WTC11 (cell line): ENCODE measurements around the gene LECT2.

Source experiments
- TEAD4 ChIP-seq: sonication (generic); formaldehyde crosslinking; IDR thresholded peaks from 2 replicates; pipeline ENCODE4 v1.8.0; 2022; ENCODE audit warnings: mild to moderate bottlenecking, missing genetic modification reagents
- TF ChIP-seq, protein P1 (sequence below): sonication (generic); formaldehyde crosslinking; IDR thresholded peaks from 2 replicates; pipeline ENCODE4 v1.8.0; 2023; ENCODE audit warnings: missing genetic modification reagents
- TF ChIP-seq, protein P2 (sequence below): fragments of 200-600 bp; IDR thresholded peaks from 2 replicates; pipeline ENCODE4 v1.8.0; 2022; ENCODE audit warnings: antibody characterized with exemption
- TF ChIP-seq, protein P3 (sequence below): sonication (generic); formaldehyde crosslinking; IDR thresholded peaks from 2 replicates; pipeline ENCODE4 v1.8.0; 2023; ENCODE audit warnings: missing genetic modification reagents, mild to moderate bottlenecking, borderline replicate concordance
- TF ChIP-seq, protein P4 (sequence below): sonication (generic); formaldehyde crosslinking; IDR thresholded peaks from 2 replicates; pipeline ENCODE4 v1.8.0; 2022; ENCODE audit warnings: missing genetic modification reagents
- TF ChIP-seq, protein P5 (sequence below): sonication (generic); formaldehyde crosslinking; IDR thresholded peaks from 2 replicates; pipeline ENCODE4 v1.8.1; 2023; ENCODE audit warnings: mild to moderate bottlenecking, missing genetic modification reagents, borderline replicate concordance

DNA sequence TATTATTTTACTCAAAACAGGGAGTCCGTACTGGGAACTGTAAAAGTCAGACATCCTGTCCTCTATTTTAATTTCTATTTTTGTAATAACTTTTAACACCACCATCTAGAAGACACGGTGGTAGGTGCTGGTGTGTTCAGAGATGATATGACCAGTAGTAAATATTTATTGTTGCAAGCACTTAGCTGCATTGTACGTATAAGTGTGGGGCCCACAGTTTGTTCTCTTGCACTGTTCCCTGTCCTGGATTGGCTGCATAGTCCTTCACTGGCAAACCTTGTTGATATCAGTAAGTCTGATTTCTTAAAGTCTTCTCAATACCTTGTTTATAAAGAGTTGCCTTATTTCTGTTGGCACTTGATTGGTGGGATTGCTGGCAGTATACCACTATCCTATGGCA, 34.6 kb downstream of the LECT2 start:
- TF ChIP-seq, protein P1, sequence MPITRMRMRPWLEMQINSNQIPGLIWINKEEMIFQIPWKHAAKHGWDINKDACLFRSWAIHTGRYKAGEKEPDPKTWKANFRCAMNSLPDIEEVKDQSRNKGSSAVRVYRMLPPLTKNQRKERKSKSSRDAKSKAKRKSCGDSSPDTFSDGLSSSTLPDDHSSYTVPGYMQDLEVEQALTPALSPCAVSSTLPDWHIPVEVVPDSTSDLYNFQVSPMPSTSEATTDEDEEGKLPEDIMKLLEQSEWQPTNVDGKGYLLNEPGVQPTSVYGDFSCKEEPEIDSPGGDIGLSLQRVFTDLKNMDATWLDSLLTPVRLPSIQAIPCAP (CRISPR knock-in tag): no peak
- TF ChIP-seq, protein P2, sequence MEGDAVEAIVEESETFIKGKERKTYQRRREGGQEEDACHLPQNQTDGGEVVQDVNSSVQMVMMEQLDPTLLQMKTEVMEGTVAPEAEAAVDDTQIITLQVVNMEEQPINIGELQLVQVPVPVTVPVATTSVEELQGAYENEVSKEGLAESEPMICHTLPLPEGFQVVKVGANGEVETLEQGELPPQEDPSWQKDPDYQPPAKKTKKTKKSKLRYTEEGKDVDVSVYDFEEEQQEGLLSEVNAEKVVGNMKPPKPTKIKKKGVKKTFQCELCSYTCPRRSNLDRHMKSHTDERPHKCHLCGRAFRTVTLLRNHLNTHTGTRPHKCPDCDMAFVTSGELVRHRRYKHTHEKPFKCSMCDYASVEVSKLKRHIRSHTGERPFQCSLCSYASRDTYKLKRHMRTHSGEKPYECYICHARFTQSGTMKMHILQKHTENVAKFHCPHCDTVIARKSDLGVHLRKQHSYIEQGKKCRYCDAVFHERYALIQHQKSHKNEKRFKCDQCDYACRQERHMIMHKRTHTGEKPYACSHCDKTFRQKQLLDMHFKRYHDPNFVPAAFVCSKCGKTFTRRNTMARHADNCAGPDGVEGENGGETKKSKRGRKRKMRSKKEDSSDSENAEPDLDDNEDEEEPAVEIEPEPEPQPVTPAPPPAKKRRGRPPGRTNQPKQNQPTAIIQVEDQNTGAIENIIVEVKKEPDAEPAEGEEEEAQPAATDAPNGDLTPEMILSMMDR: no peak
- TF ChIP-seq, protein P3, sequence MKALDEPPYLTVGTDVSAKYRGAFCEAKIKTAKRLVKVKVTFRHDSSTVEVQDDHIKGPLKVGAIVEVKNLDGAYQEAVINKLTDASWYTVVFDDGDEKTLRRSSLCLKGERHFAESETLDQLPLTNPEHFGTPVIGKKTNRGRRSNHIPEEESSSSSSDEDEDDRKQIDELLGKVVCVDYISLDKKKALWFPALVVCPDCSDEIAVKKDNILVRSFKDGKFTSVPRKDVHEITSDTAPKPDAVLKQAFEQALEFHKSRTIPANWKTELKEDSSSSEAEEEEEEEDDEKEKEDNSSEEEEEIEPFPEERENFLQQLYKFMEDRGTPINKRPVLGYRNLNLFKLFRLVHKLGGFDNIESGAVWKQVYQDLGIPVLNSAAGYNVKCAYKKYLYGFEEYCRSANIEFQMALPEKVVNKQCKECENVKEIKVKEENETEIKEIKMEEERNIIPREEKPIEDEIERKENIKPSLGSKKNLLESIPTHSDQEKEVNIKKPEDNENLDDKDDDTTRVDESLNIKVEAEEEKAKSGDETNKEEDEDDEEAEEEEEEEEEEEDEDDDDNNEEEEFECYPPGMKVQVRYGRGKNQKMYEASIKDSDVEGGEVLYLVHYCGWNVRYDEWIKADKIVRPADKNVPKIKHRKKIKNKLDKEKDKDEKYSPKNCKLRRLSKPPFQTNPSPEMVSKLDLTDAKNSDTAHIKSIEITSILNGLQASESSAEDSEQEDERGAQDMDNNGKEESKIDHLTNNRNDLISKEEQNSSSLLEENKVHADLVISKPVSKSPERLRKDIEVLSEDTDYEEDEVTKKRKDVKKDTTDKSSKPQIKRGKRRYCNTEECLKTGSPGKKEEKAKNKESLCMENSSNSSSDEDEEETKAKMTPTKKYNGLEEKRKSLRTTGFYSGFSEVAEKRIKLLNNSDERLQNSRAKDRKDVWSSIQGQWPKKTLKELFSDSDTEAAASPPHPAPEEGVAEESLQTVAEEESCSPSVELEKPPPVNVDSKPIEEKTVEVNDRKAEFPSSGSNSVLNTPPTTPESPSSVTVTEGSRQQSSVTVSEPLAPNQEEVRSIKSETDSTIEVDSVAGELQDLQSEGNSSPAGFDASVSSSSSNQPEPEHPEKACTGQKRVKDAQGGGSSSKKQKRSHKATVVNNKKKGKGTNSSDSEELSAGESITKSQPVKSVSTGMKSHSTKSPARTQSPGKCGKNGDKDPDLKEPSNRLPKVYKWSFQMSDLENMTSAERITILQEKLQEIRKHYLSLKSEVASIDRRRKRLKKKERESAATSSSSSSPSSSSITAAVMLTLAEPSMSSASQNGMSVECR: no peak
- no peak for TF ChIP-seq TEAD4 (CRISPR knock-in tag)
- TF ChIP-seq, protein P4, sequence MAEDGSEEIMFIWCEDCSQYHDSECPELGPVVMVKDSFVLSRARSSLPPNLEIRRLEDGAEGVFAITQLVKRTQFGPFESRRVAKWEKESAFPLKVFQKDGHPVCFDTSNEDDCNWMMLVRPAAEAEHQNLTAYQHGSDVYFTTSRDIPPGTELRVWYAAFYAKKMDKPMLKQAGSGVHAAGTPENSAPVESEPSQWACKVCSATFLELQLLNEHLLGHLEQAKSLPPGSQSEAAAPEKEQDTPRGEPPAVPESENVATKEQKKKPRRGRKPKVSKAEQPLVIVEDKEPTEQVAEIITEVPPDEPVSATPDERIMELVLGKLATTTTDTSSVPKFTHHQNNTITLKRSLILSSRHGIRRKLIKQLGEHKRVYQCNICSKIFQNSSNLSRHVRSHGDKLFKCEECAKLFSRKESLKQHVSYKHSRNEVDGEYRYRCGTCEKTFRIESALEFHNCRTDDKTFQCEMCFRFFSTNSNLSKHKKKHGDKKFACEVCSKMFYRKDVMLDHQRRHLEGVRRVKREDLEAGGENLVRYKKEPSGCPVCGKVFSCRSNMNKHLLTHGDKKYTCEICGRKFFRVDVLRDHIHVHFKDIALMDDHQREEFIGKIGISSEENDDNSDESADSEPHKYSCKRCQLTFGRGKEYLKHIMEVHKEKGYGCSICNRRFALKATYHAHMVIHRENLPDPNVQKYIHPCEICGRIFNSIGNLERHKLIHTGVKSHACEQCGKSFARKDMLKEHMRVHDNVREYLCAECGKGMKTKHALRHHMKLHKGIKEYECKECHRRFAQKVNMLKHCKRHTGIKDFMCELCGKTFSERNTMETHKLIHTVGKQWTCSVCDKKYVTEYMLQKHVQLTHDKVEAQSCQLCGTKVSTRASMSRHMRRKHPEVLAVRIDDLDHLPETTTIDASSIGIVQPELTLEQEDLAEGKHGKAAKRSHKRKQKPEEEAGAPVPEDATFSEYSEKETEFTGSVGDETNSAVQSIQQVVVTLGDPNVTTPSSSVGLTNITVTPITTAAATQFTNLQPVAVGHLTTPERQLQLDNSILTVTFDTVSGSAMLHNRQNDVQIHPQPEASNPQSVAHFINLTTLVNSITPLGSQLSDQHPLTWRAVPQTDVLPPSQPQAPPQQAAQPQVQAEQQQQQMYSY: no peak
- TF ChIP-seq, protein P5, sequence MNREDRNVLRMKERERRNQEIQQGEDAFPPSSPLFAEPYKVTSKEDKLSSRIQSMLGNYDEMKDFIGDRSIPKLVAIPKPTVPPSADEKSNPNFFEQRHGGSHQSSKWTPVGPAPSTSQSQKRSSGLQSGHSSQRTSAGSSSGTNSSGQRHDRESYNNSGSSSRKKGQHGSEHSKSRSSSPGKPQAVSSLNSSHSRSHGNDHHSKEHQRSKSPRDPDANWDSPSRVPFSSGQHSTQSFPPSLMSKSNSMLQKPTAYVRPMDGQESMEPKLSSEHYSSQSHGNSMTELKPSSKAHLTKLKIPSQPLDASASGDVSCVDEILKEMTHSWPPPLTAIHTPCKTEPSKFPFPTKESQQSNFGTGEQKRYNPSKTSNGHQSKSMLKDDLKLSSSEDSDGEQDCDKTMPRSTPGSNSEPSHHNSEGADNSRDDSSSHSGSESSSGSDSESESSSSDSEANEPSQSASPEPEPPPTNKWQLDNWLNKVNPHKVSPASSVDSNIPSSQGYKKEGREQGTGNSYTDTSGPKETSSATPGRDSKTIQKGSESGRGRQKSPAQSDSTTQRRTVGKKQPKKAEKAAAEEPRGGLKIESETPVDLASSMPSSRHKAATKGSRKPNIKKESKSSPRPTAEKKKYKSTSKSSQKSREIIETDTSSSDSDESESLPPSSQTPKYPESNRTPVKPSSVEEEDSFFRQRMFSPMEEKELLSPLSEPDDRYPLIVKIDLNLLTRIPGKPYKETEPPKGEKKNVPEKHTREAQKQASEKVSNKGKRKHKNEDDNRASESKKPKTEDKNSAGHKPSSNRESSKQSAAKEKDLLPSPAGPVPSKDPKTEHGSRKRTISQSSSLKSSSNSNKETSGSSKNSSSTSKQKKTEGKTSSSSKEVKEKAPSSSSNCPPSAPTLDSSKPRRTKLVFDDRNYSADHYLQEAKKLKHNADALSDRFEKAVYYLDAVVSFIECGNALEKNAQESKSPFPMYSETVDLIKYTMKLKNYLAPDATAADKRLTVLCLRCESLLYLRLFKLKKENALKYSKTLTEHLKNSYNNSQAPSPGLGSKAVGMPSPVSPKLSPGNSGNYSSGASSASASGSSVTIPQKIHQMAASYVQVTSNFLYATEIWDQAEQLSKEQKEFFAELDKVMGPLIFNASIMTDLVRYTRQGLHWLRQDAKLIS (CRISPR knock-in tag): no peak
